ENCODE data around the gene PGS1. TPM values are rescaled to one million over a fixed set of nuclear protein-coding genes. Genes with fewer than 3 reads are reported as not detected.
"Not testable (repeated sequence)": the region's sequence is repeated elsewhere in the genome, so short reads cannot be mapped to it uniquely, and the experiment has no call there.

PGS1 gene
- total and polyA plus RNA-seq, 2 of the 8 experiments (the other 6 are each of a cell fraction or from before 2014, with no cell fraction given) = 46.7 to 60.0 TPM

GRCh38 chr17:78466109-78466785 is 87.8 kb downstream of the PGS1 start:
- H3K4me3 ChIP-seq (ENCODE audit: extremely low read depth in 1 of 4, insufficient read depth in 2 of 4, low read depth in 3 of 4, low read length in 4 of 4); FAIRE-seq; H2AK5ac ChIP-seq (ENCODE audit: low read depth, low read length); H3K27ac ChIP-seq (ENCODE audit: low read depth, low read length); H2BK12ac ChIP-seq (ENCODE audit: low read depth, low read length); CTCF ChIA-PET (ENCODE audit: partially characterized antibody); H3K9me3 ChIP-seq (ENCODE audit: insufficient read depth in 2 of 2, low read depth in 1 of 2, low read length in 1 of 2); H3K9ac ChIP-seq (replicated peaks in 1 of 4; ENCODE audit: extremely low read depth in 1 of 4, low read depth in 3 of 4, low read length in 3 of 4); H3K79me2 ChIP-seq (ENCODE audit: control insufficient read depth in 1 of 2, insufficient read depth in 2 of 2, low read length in 2 of 2); H3K4me2 ChIP-seq (ENCODE audit: insufficient read depth in 1 of 2, low read depth in 2 of 2, low read length in 2 of 2); H3K23ac ChIP-seq (ENCODE audit: insufficient read length); H3K36me3 ChIP-seq (ENCODE audit: control insufficient read depth in 2 of 4, insufficient read depth in 4 of 4, low read length in 3 of 4); DNase-seq (ENCODE audit: low read depth in 1 of 2, low spot score in 2 of 2); H2AFZ ChIP-seq (ENCODE audit: low read length); H3K79me1 ChIP-seq (ENCODE audit: low read depth, low read length); H4K8ac ChIP-seq (ENCODE audit: extremely low read depth, insufficient read depth, low read length); H3K18ac ChIP-seq (ENCODE audit: extremely low read depth, low read length); H2BK20ac ChIP-seq (ENCODE audit: low read length); H2BK120ac ChIP-seq (replicated peaks; ENCODE audit: low read depth, low read length); H3K27me3 ChIP-seq (replicated peaks in 1 of 4; ENCODE audit: control insufficient read depth in 3 of 4, extremely low read depth in 1 of 4, insufficient read depth in 3 of 4, low read length in 3 of 4); H4K91ac ChIP-seq (replicated peaks; ENCODE audit: insufficient read length, low read length); H3K4me1 ChIP-seq (replicated peaks in 1 of 4; ENCODE audit: control insufficient read depth in 3 of 4, insufficient read depth in 4 of 4, low read length in 3 of 4); H3K4ac ChIP-seq (replicated peaks; ENCODE audit: insufficient read length, low read depth, low read length); H3K23me2 ChIP-seq (ENCODE audit: low read depth, low read length); H2BK5ac ChIP-seq (ENCODE audit: low read depth, low read length); H3K56ac ChIP-seq (replicated peaks; ENCODE audit: insufficient read length, low read depth, low read length); H2BK15ac ChIP-seq (ENCODE audit: low read length); H3K14ac ChIP-seq (ENCODE audit: insufficient read length); H4K20me1 ChIP-seq (replicated peaks in 1 of 2; ENCODE audit: control insufficient read depth in 1 of 2, insufficient read depth in 2 of 2, low read length in 2 of 2); H4K5ac ChIP-seq (ENCODE audit: insufficient read length, low read depth, low read length): not testable (repeated sequence)
- 91% methylated on average over 18 of the region's 19 CpGs; no CpG with 5 or more reads in 1 of the 2 experiments for WGBS, 2 experiments (ENCODE audit: extremely low coverage in 1 of 2, insufficient coverage in 1 of 2, insufficient read length in 1 of 2, insufficient replicate concordance in 2 of 2, low coverage in 1 of 2, low lambda C conversion rate in 2 of 2, missing lambda C conversion rate in 1 of 2)
- POLR2A ChIA-PET (ENCODE audit: partially characterized antibody) = interaction anchor here (0.6 kb wide), 1 partner anchor 214 kb away, joined by 3 read pairs; no protein-coding TSS in a partner anchor
